Aorta (tissue), 5 donors: ENCODE measurements around the gene HAX1. TPM values are rescaled to one million over a fixed set of nuclear protein-coding genes. Genes with fewer than 3 reads are reported as not detected.

Source experiments
- ATAC-seq: fragments of 200-7000 bp; cut with Tn5 transposase; one replicate; pipeline ENCODE4 v1.9.1; 2022; ENCODE audit warnings: moderate library complexity; ENCODE audit not compliant: low FRiP score
- DNase-seq, 2 donors: peaks; one replicate each; pipeline ENCODE4 v3.0.0-alpha.2; 2020
- H3K27ac ChIP-seq, 2 donors: one replicate each; pipeline ENCODE4 v1.5.1; 2013; ENCODE audit warnings: low read length in 2 of 2, mild to moderate bottlenecking in 2 of 2, moderate library complexity in 2 of 2, control low read depth in 1 of 2, inconsistent platforms in 1 of 2, low read depth in 1 of 2
- H3K27me3 ChIP-seq, 2 donors: one replicate each; pipeline ENCODE4 v1.6.1; 2013; ENCODE audit warnings: control low read depth in 1 of 2, low read length in 1 of 2, mild to moderate bottlenecking in 1 of 2, moderate library complexity in 1 of 2; ENCODE audit not compliant: insufficient read depth in 2 of 2, control insufficient read depth in 1 of 2
- H3K36me3 ChIP-seq, 2 donors: one replicate each; pipeline ENCODE4 v1.6.1; 2013; ENCODE audit warnings: control low read depth in 1 of 2, low read length in 1 of 2, mild to moderate bottlenecking in 1 of 2; ENCODE audit not compliant: insufficient read depth in 2 of 2, control insufficient read depth in 1 of 2
- H3K4me1 ChIP-seq, 2 donors: one replicate each; pipeline ENCODE4 v1.6.1; 2013; ENCODE audit warnings: low read length in 2 of 2, control low read depth in 1 of 2, mild to moderate bottlenecking in 1 of 2, moderate library complexity in 1 of 2; ENCODE audit not compliant: insufficient read depth in 2 of 2, control insufficient read depth in 1 of 2
- H3K4me3 ChIP-seq, 2 donors: one replicate each; pipeline ENCODE4 v1.5.1; 2013; ENCODE audit warnings: low read length in 2 of 2, control low read depth in 1 of 2, mild to moderate bottlenecking in 1 of 2
- H3K9me3 ChIP-seq: one replicate; pipeline ENCODE4 v1.6.1; 2013; ENCODE audit warnings: mild to moderate bottlenecking, low read length; ENCODE audit not compliant: control insufficient read depth
- WGBS, 2 donors: extraction: QIAGEN DNeasy Blood & Tissue Kit; methylation state at CpG; one replicate each; pipeline ENCODE4 v1.1.7; 2013; 5-methylcytosine and 5-hydroxymethylcytosine counted together
- intact Hi-C, 2 donors: fragments of 100-400 bp; cut with DNase I; formaldehyde crosslinking; loops; one replicate each; pipeline versions ENCODE4 v1.14.2 to v1.15.0; 2022
- polyA plus RNA-seq, 2 donors: library from polyadenylated mRNA; stranded (reverse); fragments of 200-250 nt; gene quantifications; one replicate each; pipeline ENCODE4 v1.2.3, GENCODE V29; 2013
- total RNA-seq, 2 donors: library from RNA; stranded (reverse); fragmentation: NEBNext Ultra II Directional; extraction: Animal tissue kit (Norgen Biotek cat#: 25700); gene quantifications; one replicate each; pipeline ENCODE4 v1.2.1, GENCODE V29; 2021
- donor health status: healthy with polysubstance abuse.
- donor health status: Bipolar disorder and iron deficiency.
- donor health status: DM: no; HTN: no; CAD: no.
- donor health status: DM: no; HTN: no; CAD: no.
- donor health status: DM: yes; HTN: yes; CAD: no.

Gene HAX1
- total and polyA plus RNA-seq, 4 donors = 52.2 to 98.6 (median 63.9) TPM

- DNase-seq (no peak), ATAC-seq (no peak)
- H3K36me3 ChIP-seq = peaks cover 8 to 11% of the 10 kb centered on the region in 2 donors
- H3K27me3 ChIP-seq = no peaks in the 10 kb centered on the region
- no peaks in the 10 kb centered on the region for H3K9me3 ChIP-seq
- 90 to 92% methylated on average over 6 of the region's 6 CpGs for WGBS, 2 donors
- no peak overlapping the region for H3K4me3 ChIP-seq
- no peaks in the 10 kb centered on the region for H3K4me1 ChIP-seq
- intact Hi-C loops = no loop called here
- H3K27ac ChIP-seq = no peak overlapping the region
Measured at GRCh38 chr1:154237880-154238506, 34.4 kb upstream of the HAX1 start.

DNA sequence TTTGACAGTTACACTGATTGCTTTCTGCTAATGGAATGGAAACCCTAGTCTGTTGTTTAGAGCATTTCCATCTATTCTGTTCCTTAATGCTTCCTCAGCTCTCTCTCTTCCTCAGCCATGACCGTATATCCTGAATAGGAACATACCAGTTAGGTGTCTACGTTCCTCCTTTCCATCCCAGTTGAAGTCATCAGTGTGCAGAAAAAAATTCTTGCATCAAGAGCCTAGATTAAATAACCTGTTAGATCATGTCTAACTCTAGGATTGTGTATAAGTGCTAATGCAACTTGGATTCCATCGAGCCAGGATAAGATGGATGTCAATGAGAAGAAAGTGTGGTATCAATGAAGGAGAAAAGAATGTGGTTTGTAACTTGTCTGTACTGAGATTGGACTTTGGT is 32.9 kb upstream of the HAX1 start:
- Histone ChIP-seq H3K4me3 (no peak overlapping the region), H3K4me1 (no peaks in the 10 kb centered on the region), H3K9me3 (no peaks in the 10 kb centered on the region), H3K27me3 (no peaks in the 10 kb centered on the region), H3K36me3 (peaks cover 9 to 11% of the 10 kb centered on the region in 2 donors), H3K27ac (no peak overlapping the region)
- ATAC-seq = no peak
- intact Hi-C loops = no loop called here
- 79 to 86% methylated on average over 3 of the region's 3 CpGs for WGBS, 2 donors
- DNase-seq = no peak

- intact Hi-C loops = no loop called here
- ATAC-seq = no peak
- H3K4me3 ChIP-seq = no peak overlapping the region
- peaks cover 8 to 9% of the 10 kb centered on the region in 2 donors for H3K36me3 ChIP-seq
- WGBS, 2 donors = 88 to 92% methylated on average over 3 of the region's 3 CpGs
- H3K27ac ChIP-seq = no peak overlapping the region
- DNase-seq = no peak
- H3K4me1 ChIP-seq = no peaks in the 10 kb centered on the region
- H3K9me3 ChIP-seq = no peaks in the 10 kb centered on the region
- no peaks in the 10 kb centered on the region for H3K27me3 ChIP-seq
Measured at GRCh38 chr1:154240294-154240833, 32.1 kb upstream of the HAX1 start.

- intact Hi-C loops = no loop called here
- H3K9me3 ChIP-seq = no peaks in the 10 kb centered on the region
- no peaks in the 10 kb centered on the region for H3K4me1 ChIP-seq
- H3K4me3 ChIP-seq = no peak overlapping the region
- ATAC-seq (no peak), DNase-seq (no peak)
- WGBS, 2 donors = 78 to 80% methylated on average over 3 of the region's 3 CpGs
- H3K36me3 ChIP-seq = peaks cover 9 to 14% of the 10 kb centered on the region in 2 donors
- no peak overlapping the region for H3K27ac ChIP-seq
- H3K27me3 ChIP-seq = no peaks in the 10 kb centered on the region
Measured at GRCh38 chr1:154241703-154242351, 30.6 kb upstream of the HAX1 start.

DNA sequence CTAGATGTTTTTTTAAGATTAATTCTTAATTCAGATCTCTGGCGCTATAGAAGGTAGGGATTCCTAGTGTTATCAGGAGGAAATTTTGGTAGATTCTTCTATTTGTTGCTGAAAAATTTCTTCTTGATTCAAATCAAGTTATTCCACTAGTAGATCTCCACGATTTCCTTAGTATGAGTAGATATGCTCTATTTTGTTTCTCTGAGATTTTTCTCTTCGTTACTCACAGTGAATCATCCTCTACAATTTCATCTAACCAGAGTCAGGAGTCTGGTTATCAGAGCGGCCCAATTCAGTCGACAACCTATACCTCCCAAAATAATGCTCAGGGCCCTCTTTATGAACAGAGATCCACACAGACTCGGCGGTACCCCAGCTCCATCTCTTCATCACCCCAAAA is 18.8 kb upstream of the HAX1 start:
- DNase-seq (no peak), ATAC-seq (no peak)
- H3K4me3 ChIP-seq = no peak overlapping the region
- no peaks in the 10 kb centered on the region for H3K4me1 ChIP-seq
- intact Hi-C loops = no loop called here
- WGBS, 2 donors = 91 to 95% methylated on average over 7 of the region's 7 CpGs
- no peaks in the 10 kb centered on the region for H3K27me3 ChIP-seq
- H3K27ac ChIP-seq = no peak overlapping the region
- no peaks in the 10 kb centered on the region for H3K9me3 ChIP-seq
- H3K36me3 ChIP-seq = peaks cover 19 to 28% of the 10 kb centered on the region in 2 donors

- no peak overlapping the region for H3K4me3 ChIP-seq
- no peak overlapping the region for H3K27ac ChIP-seq
- H3K9me3 ChIP-seq = no peaks in the 10 kb centered on the region
- H3K27me3 ChIP-seq = no peaks in the 10 kb centered on the region
- DNase-seq (no peak), ATAC-seq (no peak)
- H3K4me1 ChIP-seq = no peaks in the 10 kb centered on the region
- H3K36me3 ChIP-seq = peaks cover 22 to 27% of the 10 kb centered on the region in 2 donors
- intact Hi-C loops = no loop called here
Measured at GRCh38 chr1:154256686-154257085, 15.7 kb upstream of the HAX1 start.

GRCh38 chr1:154258784-154259183 is 13.6 kb upstream of the HAX1 start:
- no peaks in the 10 kb centered on the region for H3K4me1 ChIP-seq
- no peaks in the 10 kb centered on the region for H3K9me3 ChIP-seq
- H3K36me3 ChIP-seq = peaks cover 18 to 29% of the 10 kb centered on the region in 2 donors
- intact Hi-C loops = no loop called here
- no peak for DNase-seq
- no peaks in the 10 kb centered on the region for H3K27me3 ChIP-seq
- WGBS, 2 donors = 92 to 94% methylated on average over 2 of the region's 2 CpGs
- H3K4me3 ChIP-seq = no peak overlapping the region
- ATAC-seq = no peak
- no peak overlapping the region for H3K27ac ChIP-seq

DNA sequence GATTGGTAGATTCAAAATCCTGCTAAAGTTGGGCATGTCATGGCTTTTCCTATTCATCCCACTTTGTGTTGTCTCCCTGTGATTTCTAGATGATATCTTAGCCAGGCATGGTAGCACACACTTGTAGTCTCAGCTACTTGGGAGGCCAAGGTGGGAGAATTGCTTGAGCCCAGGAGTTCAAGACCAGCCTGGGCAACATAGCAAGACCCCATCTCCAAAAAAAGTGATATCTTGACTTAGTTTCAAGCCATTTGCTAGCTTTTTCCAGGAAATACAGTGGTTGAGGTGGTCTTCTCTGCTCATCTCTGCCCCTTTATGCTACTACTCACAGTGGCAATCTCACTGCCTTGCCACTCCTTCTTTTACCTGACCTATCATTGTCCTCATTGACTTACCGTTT is 12.3 kb upstream of the HAX1 start:
- WGBS, 2 donors = 73 to 86% methylated on average over 1 of the region's 1 CpG
- ATAC-seq = no peak

More for the DNA sequence above, 12.3 kb upstream of the HAX1 start:
- H3K9me3 ChIP-seq = no peaks in the 10 kb centered on the region
- H3K27ac ChIP-seq = no peak overlapping the region
- H3K4me3 ChIP-seq = no peak overlapping the region
- peaks cover 17 to 24% of the 10 kb centered on the region in 2 donors for H3K36me3 ChIP-seq
- no peak for DNase-seq
- intact Hi-C loops = loop anchor here in 1 of 2 donors (5.0 kb wide), 1 partner anchor 33 kb away; no protein-coding TSS in a partner anchor
- no peaks in the 10 kb centered on the region for H3K27me3 ChIP-seq
- no peaks in the 10 kb centered on the region for H3K4me1 ChIP-seq
